ENCODE results near the gene NAT16. TPM values are rescaled to one million over a fixed set of nuclear protein-coding genes. Genes with fewer than 3 reads are reported as not detected.

NAT16 gene
- total and polyA plus RNA-seq, 10 of the 15 experiments (the other 5 are each of a cell fraction or from before 2014, with no cell fraction given), result not detected

- ChIA-PET SMC1A (ENCODE audit: uncharacterized antibody, unreplicated experiment) (interaction anchor here (1.1 to 2.6 kb wide), 4 partner anchors 27 to 119 kb away, joined by 3 to 10 read pairs (median 4); partner anchors contain the start of genes PLOD3 and ZNHIT1), RAD21 (ENCODE audit: unreplicated experiment) (interaction anchor here (2.7 kb wide), 1 partner anchor 28 kb away, joined by 20 read pairs; no protein-coding TSS in a partner anchor), POLR2A (no interaction called here), CTCF (interaction anchor here (0.5 to 6.1 kb wide), 6 partner anchors 16 to 110 kb away, joined by 3 to 80 read pairs (median 12); no protein-coding TSS in a partner anchor)
- Histone ChIP-seq H3K4me3 (no peak overlapping the region), H3K79me2 (ENCODE audit: control insufficient read depth, insufficient read depth, low read length) (no peaks in the 10 kb centered on the region), H3K9ac (ENCODE audit: control insufficient read depth, insufficient read depth, low read length) (no peak overlapping the region), H3K27ac (ENCODE audit: control insufficient read depth, insufficient read depth) (no peak overlapping the region), H3K4me1 (ENCODE audit: control insufficient read depth, insufficient read depth, low read length) (peaks cover 7% of the 10 kb centered on the region; the same call in 1 of the 2 replicates), H3K36me3 (ENCODE audit: control insufficient read depth in 2 of 2, insufficient read depth in 2 of 2, low read length in 1 of 2) (no peaks in the 10 kb centered on the region), H3K27me3 (replicated peaks in 1 of 2; ENCODE audit: control insufficient read depth in 2 of 2, insufficient read depth in 2 of 2, low read length in 1 of 2) (peaks cover 26 to 30% of the 10 kb centered on the region in 2 experiments), H2AFZ (ENCODE audit: control insufficient read depth, low read depth, low read length) (no peak overlapping the region), H4K20me1 (ENCODE audit: control insufficient read depth, insufficient read depth) (no peaks in the 10 kb centered on the region), H3K9me3 (replicated peaks; ENCODE audit: control insufficient read depth, insufficient read depth, low read length) (no peaks in the 10 kb centered on the region; the same call in 2 of the 3 replicates), H3K4me2 (ENCODE audit: control insufficient read depth, insufficient read depth) (no peak overlapping the region)
- TF ChIP-seq EP300 (IDR thresholded peaks at IDR 0.05; ENCODE audit: borderline replicate concordance in 1 of 2, control insufficient read depth in 1 of 2, low read depth in 2 of 2, low read length in 2 of 2) (no peak), TCF3 (IDR thresholded peaks at IDR 0.05; ENCODE audit: borderline replicate concordance, insufficient read depth, low read depth, low read length) (peak; percentile 73; the same call in 1 of the 2 replicates), PAX5 (IDR thresholded peaks at IDR 0.05; ENCODE audit: borderline replicate concordance, low read depth, low read length) (peak; percentile 59; the same call in 1 of the 2 replicates), SUZ12 (IDR thresholded peaks at IDR 0.05; ENCODE audit: unreplicated experiment) (peak; percentile 73), LARP7 (IDR thresholded peaks at IDR 0.05) (no peak), CREM (IDR thresholded peaks at IDR 0.05; ENCODE audit: low read depth) (no peak), RUNX3 (IDR thresholded peaks at IDR 0.05; ENCODE audit: low read length) (no peak), TCF12 (IDR thresholded peaks at IDR 0.05; ENCODE audit: low read depth, low read length) (0 out of 2 replicates have a peak, but pooled peaks have one; percentile 18), RBBP5 (conservative IDR thresholded peaks at IDR 0.05) (no peak)
- 10% methylated on average over 59 of the region's 79 CpGs for WGBS (ENCODE audit: insufficient coverage, insufficient replicate concordance, low lambda C conversion rate, missing lambda C conversion rate)
- no TSS peak for BruUV-seq (replicated peaks)
- in situ Hi-C loops (cut with MboI) (no loop called here), intact Hi-C loops (cut with micrococcal nuclease; ENCODE audit: unreplicated experiment) (no loop called here)
- ATAC-seq (no peak), DNase-seq (ENCODE audit: low read depth, low spot score) (no peak), FAIRE-seq (no peak)
Measured at GRCh38 chr7:101172005-101172853, 7.9 kb downstream of the NAT16 start.

Measured in GM12878 (cell line).